Measurements from ENCODE around the gene HLCS. TPM values are rescaled to one million over a fixed set of nuclear protein-coding genes. Genes with fewer than 3 reads are reported as not detected.

Gene HLCS
- total RNA-seq, 1 donor from 2014 or later: 17.1 TPM

- H3K9me3 ChIP-seq: no peaks in the 10 kb centered on the region
- H3K36me3 ChIP-seq: no peaks in the 10 kb centered on the region
- H3K27ac ChIP-seq: no peak overlapping the region
- no peak for DNase-seq
- TF ChIP-seq CTCF (IDR thresholded peaks at IDR 0.05): no peak
- intact Hi-C loops (cut with DNase I): no loop called here
- peaks cover 10% of the 10 kb centered on the region for H3K4me1 ChIP-seq
- ATAC-seq: no peak
- no peak overlapping the region for H3K4me3 ChIP-seq
- H3K27me3 ChIP-seq (ENCODE audit: low read depth): no peaks in the 10 kb centered on the region
These were observed 2.5 kb upstream of the HLCS start for GRCh38 chr21:36968976-36969375.

- H3K4me3 ChIP-seq: no peak overlapping the region
- DNase-seq (no peak), ATAC-seq (no peak)
- H3K4me1 ChIP-seq: peaks cover 10% of the 10 kb centered on the region
- no peaks in the 10 kb centered on the region for H3K27me3 ChIP-seq (ENCODE audit: low read depth)
- no peaks in the 10 kb centered on the region for H3K36me3 ChIP-seq
- no peaks in the 10 kb centered on the region for H3K9me3 ChIP-seq
- TF ChIP-seq CTCF (IDR thresholded peaks at IDR 0.05): no peak
- H3K27ac ChIP-seq: no peak overlapping the region
- intact Hi-C loops (cut with DNase I): no loop called here
These were observed 1.9 kb upstream of the HLCS start for GRCh38 chr21:36968414-36968813.

DNA sequence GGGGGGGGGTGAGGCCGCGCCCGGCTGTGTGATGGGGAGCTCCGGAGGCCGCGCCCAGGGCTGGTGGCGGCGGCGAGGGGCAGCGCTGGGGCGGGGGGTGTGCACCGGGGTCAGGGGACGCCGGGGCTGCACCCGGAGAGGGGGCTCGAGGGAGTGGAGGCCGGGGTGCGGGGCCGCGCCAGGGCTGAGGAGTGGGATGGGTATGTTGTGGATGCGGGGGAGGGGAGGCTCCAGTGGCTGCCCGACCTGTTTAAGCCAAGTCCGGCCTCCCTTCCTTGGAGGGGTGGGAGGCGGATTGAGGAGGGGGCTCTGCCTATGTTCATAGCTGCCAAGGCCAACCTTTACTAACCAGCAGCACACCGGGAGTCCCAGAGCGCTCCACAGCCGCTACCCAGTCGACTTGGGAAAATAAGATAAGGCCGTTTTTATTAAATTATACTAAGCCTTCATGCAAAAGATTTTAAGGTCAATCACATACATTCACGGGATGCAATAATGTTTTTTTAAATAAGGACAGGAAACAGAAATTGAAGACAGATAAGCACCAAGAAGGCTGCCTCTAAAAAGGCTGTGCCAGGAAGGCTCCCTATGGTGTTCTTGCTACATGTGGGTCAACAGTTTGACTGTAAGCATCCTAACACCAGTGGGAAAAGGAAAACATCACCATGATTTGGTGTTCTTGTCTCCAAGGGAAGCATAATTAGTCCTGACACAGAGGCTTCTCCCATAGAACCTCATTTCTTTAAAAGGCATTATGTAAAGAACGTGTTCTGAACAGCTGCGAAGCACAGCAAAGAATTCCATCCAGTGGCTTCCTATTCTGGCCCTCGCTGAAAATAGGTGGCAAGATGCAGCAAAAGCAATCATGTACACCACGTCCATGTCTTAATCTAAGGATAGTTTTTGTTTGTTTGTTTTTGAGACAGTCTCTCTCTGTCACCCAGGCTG is 626 bp upstream of the HLCS start:
- peak; percentile 50 to 52 for ATAC-seq
- peaks cover 10% of the 10 kb centered on the region for H3K4me1 ChIP-seq
- no peak for DNase-seq
- peak overlapping the region; percentile 77 for H3K4me3 ChIP-seq
- H3K27ac ChIP-seq: peak overlapping the region; percentile 84
- no peak for TF ChIP-seq CTCF (IDR thresholded peaks at IDR 0.05)
- H3K9me3 ChIP-seq: no peaks in the 10 kb centered on the region
- H3K36me3 ChIP-seq: no peaks in the 10 kb centered on the region
- intact Hi-C loops (cut with DNase I): no loop called here
- H3K27me3 ChIP-seq (ENCODE audit: low read depth): no peaks in the 10 kb centered on the region

DNA sequence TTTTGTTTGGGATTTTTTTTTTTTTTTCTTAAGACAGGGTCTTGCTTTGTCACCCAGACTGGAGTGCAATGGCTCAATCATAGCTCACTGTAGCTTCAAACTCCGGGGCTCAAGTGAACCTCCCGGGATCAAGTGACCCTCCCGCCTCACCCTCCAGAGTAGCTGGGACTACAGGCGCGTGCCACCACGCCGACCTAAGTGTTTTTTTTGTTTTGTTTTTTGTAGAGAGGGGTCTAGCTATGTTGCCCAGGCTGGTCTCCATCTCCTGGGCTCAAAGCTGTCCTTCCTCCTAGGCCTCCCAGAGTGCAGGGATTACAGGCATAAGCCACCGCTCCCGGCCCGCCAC is 776 bp downstream of the HLCS start:
- ATAC-seq (peak; percentile 9 to 24), DNase-seq (no peak)
- Histone ChIP-seq H3K4me1 (peaks cover 10% of the 10 kb centered on the region), H3K9me3 (no peaks in the 10 kb centered on the region), H3K27me3 (ENCODE audit: low read depth) (no peaks in the 10 kb centered on the region), H3K4me3 (peak overlapping the region; percentile 77), H3K36me3 (peaks cover 12% of the 10 kb centered on the region), H3K27ac (peak overlapping the region; percentile 86)
- intact Hi-C loops (cut with DNase I): no loop called here
- TF ChIP-seq CTCF (IDR thresholded peaks at IDR 0.05): no peak

DNA sequence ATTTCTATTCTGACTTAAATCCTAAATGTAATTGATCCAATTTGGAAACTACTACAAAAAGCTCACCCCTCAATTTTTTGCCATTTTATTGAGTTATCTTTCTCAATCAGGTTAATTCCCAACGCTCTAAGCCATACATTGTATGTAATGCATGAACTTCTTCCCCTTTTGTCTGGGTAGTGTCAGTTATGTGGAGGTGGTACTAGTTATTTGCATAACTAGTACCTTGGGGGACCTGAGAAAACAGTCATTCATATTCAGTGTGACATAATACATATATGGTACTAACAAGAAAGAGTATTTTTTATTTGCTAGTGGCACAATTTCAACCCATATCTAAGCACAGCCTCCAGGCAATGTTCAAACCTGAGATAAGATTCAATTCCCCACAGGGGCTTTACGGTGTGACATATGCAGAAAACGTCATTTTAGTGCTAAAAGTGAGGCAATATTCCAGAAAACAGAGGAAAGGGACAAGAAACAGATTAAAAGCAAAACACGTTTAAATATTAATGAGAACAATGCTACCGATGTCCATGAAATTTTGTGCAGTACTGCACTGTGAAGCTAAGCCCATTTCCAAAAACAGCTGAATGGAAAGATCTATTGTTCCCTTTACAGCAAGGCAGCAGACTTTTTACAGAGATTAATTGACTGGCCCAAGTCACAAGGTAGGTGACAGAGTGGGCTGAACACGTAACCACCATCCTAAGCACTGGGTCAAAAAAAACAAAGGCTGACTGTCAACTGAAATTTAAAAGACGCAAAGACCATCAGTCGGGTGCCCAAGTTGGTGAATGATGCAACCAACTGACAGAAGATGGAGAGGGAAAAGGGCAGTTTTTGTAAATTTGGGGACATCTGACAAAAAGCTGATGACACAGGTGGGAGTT is 1.4 kb downstream of the HLCS start:
- Histone ChIP-seq H3K27me3 (ENCODE audit: low read depth) (no peaks in the 10 kb centered on the region), H3K27ac (no peak overlapping the region), H3K9me3 (no peaks in the 10 kb centered on the region), H3K36me3 (peaks cover 18% of the 10 kb centered on the region), H3K4me1 (peaks cover 10% of the 10 kb centered on the region), H3K4me3 (peak overlapping the region; percentile 77)
- intact Hi-C loops (cut with DNase I): no loop called here
- DNase-seq: no peak
- ATAC-seq: no peak
- TF ChIP-seq CTCF (IDR thresholded peaks at IDR 0.05): no peak

Data from lower lobe of right lung (tissue), 2 donors.